ENCODE measurements around the gene BIRC7. TPM values are rescaled to one million over a fixed set of nuclear protein-coding genes. Genes with fewer than 3 reads are reported as not detected.

The BIRC7 gene
- total RNA-seq, 2 experiments from 2014 or later = 0.42 TPM; not detected in 1

DNA sequence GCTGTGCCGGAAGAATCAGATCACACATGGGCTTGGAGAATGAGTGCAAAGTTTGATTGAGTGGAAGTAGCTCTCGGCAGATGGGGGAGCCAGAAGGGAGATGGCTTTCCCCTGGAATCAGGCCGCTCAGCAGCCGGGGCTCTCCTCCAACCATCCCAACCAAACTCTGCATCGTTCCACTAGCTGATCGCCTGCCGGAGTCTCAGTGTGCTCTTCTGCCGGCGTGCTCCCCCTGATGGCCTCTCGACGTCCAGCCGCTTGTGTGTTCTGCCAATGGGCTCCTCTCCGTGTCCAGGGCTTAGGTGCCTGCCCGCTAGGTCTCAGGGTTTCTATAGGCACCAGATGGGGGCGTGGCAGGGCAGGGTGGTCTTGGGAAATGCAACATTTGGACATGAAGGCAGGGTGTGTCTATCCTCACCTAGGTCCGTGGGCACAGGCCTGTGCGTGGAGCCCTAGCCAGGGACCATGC lies 4.9 kb upstream of the BIRC7 start:
- Histone ChIP-seq H3K36me3 (ENCODE audit: insufficient read depth, low read length) (no peaks in the 10 kb centered on the region), H3K4me3 (ENCODE audit: low read depth, low read length, poor library complexity, severe bottlenecking) (no peak overlapping the region), H2AFZ (ENCODE audit: low read length) (no peak overlapping the region), H3K9me2 (ENCODE audit: insufficient read depth, low read length) (no peaks in the 10 kb centered on the region), H3K4me1 (ENCODE audit: insufficient read depth, low read length, poor library complexity, severe bottlenecking) (no peaks in the 10 kb centered on the region), H3K27ac (ENCODE audit: low read depth, low read length, poor library complexity, severe bottlenecking) (no peak overlapping the region), H3K9me3 (ENCODE audit: low read length) (no peaks in the 10 kb centered on the region), H3K79me2 (ENCODE audit: insufficient read depth, low read depth, low read length) (no peaks in the 10 kb centered on the region), H3K4me2 (ENCODE audit: low read length) (no peak overlapping the region), H4K20me1 (ENCODE audit: insufficient read depth, low read length) (no peaks in the 10 kb centered on the region)
- BruUV-seq (replicated peaks) = no TSS peak
- DNase-seq (ENCODE audit: low spot score) = no peak
- intact Hi-C loops (cut with micrococcal nuclease; ENCODE audit: unreplicated experiment) = no loop called here
- CTCF ChIA-PET (ENCODE audit: unreplicated experiment) = no interaction called here
- POLR2A ChIA-PET = no interaction called here
- TF ChIP-seq, protein P1, sequence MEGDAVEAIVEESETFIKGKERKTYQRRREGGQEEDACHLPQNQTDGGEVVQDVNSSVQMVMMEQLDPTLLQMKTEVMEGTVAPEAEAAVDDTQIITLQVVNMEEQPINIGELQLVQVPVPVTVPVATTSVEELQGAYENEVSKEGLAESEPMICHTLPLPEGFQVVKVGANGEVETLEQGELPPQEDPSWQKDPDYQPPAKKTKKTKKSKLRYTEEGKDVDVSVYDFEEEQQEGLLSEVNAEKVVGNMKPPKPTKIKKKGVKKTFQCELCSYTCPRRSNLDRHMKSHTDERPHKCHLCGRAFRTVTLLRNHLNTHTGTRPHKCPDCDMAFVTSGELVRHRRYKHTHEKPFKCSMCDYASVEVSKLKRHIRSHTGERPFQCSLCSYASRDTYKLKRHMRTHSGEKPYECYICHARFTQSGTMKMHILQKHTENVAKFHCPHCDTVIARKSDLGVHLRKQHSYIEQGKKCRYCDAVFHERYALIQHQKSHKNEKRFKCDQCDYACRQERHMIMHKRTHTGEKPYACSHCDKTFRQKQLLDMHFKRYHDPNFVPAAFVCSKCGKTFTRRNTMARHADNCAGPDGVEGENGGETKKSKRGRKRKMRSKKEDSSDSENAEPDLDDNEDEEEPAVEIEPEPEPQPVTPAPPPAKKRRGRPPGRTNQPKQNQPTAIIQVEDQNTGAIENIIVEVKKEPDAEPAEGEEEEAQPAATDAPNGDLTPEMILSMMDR (conservative IDR thresholded peaks at IDR 0.05; ENCODE audit: low read length) = no peak
- no peak for TF ChIP-seq EZH2phosphoT487 (IDR thresholded peaks at IDR 0.05; ENCODE audit: borderline replicate concordance, low read depth, low read length)

DNA sequence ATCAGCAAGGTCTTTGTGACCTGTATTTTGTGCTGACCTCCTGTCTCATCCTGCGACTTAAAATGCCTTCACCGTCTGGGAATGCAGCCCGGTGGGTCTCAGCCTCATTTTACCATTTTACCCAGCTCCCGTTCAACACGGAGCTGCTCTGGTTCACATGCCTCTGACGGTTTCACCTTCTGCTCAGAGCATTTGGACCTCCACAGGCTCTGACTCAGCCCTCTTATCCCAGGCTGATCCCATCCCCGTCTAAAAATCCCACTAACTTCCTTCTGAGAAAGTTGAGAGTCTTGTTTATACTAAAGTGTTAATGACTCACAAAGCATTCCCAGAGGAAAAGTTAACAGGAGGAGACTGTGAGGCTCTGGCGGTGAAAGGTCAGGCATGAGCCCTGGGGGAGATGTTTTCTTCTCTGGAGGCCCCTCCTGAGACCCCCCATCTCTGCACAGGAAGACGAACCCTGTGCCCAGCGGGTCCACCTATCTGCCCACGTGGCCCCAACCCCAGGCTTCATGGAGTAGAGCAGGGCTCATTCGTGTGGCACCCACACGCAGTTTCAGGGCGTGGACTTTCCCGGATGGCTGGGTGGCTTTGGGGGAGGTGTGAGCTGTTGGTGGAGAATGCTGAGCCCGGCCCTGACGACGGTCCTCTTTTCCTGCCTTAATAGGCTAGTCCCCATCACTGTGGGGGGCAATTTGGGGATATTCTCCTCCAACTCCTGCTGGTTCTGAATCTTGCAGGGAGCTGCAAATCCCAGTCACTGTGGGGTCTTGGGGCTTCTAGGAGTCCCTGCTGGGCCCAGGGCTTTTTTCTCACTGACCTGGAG lies 3.3 kb upstream of the BIRC7 start:
- no peaks in the 10 kb centered on the region for H3K79me2 ChIP-seq (ENCODE audit: insufficient read depth, low read depth, low read length)
- no peak overlapping the region for H3K4me2 ChIP-seq (ENCODE audit: low read length)
- no peak for DNase-seq (ENCODE audit: low spot score)
- POLR2A ChIA-PET = interaction anchor here (0.6 kb wide), 1 partner anchor 9 kb away, joined by 3 read pairs; no protein-coding TSS in a partner anchor
- no peaks in the 10 kb centered on the region for H3K9me2 ChIP-seq (ENCODE audit: insufficient read depth, low read length)
- H2AFZ ChIP-seq (ENCODE audit: low read length) = no peak overlapping the region
- CTCF ChIA-PET (ENCODE audit: unreplicated experiment) = no interaction called here
- H3K36me3 ChIP-seq (ENCODE audit: insufficient read depth, low read length) = no peaks in the 10 kb centered on the region
- BruUV-seq (replicated peaks) = no TSS peak
- H3K27ac ChIP-seq (ENCODE audit: low read depth, low read length, poor library complexity, severe bottlenecking) = no peak overlapping the region
- H3K4me1 ChIP-seq (ENCODE audit: insufficient read depth, low read length, poor library complexity, severe bottlenecking) = no peaks in the 10 kb centered on the region
- H3K9me3 ChIP-seq (ENCODE audit: low read length) = no peaks in the 10 kb centered on the region
- TF ChIP-seq, protein P1 (conservative IDR thresholded peaks at IDR 0.05; ENCODE audit: low read length) = no peak
- TF ChIP-seq EZH2phosphoT487 (IDR thresholded peaks at IDR 0.05; ENCODE audit: borderline replicate concordance, low read depth, low read length) = no peak
- intact Hi-C loops (cut with micrococcal nuclease; ENCODE audit: unreplicated experiment) = no loop called here
- no peak overlapping the region for H3K4me3 ChIP-seq (ENCODE audit: low read depth, low read length, poor library complexity, severe bottlenecking)
- no peaks in the 10 kb centered on the region for H4K20me1 ChIP-seq (ENCODE audit: insufficient read depth, low read length)

DNA sequence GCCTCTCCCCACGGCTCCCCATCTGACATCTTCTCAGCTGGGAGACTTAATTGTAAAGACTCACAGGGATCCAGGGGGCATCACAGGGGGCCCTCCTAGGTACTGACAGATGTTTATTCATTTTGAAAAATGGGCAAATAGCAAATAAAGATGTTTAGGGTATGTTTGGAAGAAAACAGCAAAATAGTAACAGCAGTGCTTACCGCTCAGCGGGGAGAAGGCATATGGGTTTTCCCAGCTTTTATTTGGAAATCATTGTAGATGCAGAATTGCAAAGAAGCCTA lies 2.7 kb upstream of the BIRC7 start:
- DNase-seq (ENCODE audit: low spot score) = no peak
- no peaks in the 10 kb centered on the region for H3K36me3 ChIP-seq (ENCODE audit: insufficient read depth, low read length)
- ChIA-PET POLR2A (interaction anchor here (0.6 kb wide), 1 partner anchor 10 kb away, joined by 3 read pairs; no protein-coding TSS in a partner anchor), CTCF (ENCODE audit: unreplicated experiment) (no interaction called here)
- H3K9me3 ChIP-seq (ENCODE audit: low read length) = no peaks in the 10 kb centered on the region
- H4K20me1 ChIP-seq (ENCODE audit: insufficient read depth, low read length) = no peaks in the 10 kb centered on the region
- no peak overlapping the region for H3K4me3 ChIP-seq (ENCODE audit: low read depth, low read length, poor library complexity, severe bottlenecking)
- no peak overlapping the region for H3K27ac ChIP-seq (ENCODE audit: low read depth, low read length, poor library complexity, severe bottlenecking)
- H2AFZ ChIP-seq (ENCODE audit: low read length) = no peak overlapping the region
- intact Hi-C loops (cut with micrococcal nuclease; ENCODE audit: unreplicated experiment) = no loop called here
- no peaks in the 10 kb centered on the region for H3K9me2 ChIP-seq (ENCODE audit: insufficient read depth, low read length)
- TF ChIP-seq, protein P1 (conservative IDR thresholded peaks at IDR 0.05; ENCODE audit: low read length) = no peak
- no peak for TF ChIP-seq EZH2phosphoT487 (IDR thresholded peaks at IDR 0.05; ENCODE audit: borderline replicate concordance, low read depth, low read length)
- BruUV-seq (replicated peaks) = no TSS peak
- H3K79me2 ChIP-seq (ENCODE audit: insufficient read depth, low read depth, low read length) = no peaks in the 10 kb centered on the region
- H3K4me2 ChIP-seq (ENCODE audit: low read length) = no peak overlapping the region
- H3K4me1 ChIP-seq (ENCODE audit: insufficient read depth, low read length, poor library complexity, severe bottlenecking) = no peaks in the 10 kb centered on the region

Measured in OCI-LY7 (cell line).